ENCODE results near the gene COL15A1.

Gene COL15A1

GRCh38 chr9:99040911-99041582 is 97.3 kb downstream of the COL15A1 start:
- DNase-seq: no peak

- no peak for DNase-seq
Observed at GRCh38 chr9:99041618-99042017, 97.9 kb downstream of the COL15A1 start.

- DNase-seq: no peak
Observed at GRCh38 chr9:99042620-99043019, 98.9 kb downstream of the COL15A1 start.

- DNase-seq: no peak
Observed at GRCh38 chr9:99044827-99045226, 101.1 kb downstream of the COL15A1 start.

- no peak for DNase-seq
Observed at GRCh38 chr9:99046068-99046467, 102.4 kb downstream of the COL15A1 start.

- no peak for DNase-seq
Observed at GRCh38 chr9:99046542-99047071, 102.9 kb downstream of the COL15A1 start.

GRCh38 chr9:99049228-99049627 is 105.5 kb downstream of the COL15A1 start:
- DNase-seq: no peak

GRCh38 chr9:99049641-99050040 is 105.9 kb downstream of the COL15A1 start:
- no peak for DNase-seq

GRCh38 chr9:99050292-99050911 is 106.7 kb downstream of the COL15A1 start:
- DNase-seq: no peak

- DNase-seq: no peak
Observed at GRCh38 chr9:99050924-99051323, 107.2 kb downstream of the COL15A1 start.

- no peak for DNase-seq
Observed at GRCh38 chr9:99051406-99051805, 107.7 kb downstream of the COL15A1 start.

- no peak for DNase-seq
Observed at GRCh38 chr9:99051851-99052250, 108.1 kb downstream of the COL15A1 start.

GRCh38 chr9:99052815-99053715 is 109.4 kb downstream of the COL15A1 start:
- DNase-seq: peak in 1 of 5 donors; percentile 25

- no peak for DNase-seq
Observed at GRCh38 chr9:99054581-99054980, 110.9 kb downstream of the COL15A1 start.

- no peak for DNase-seq
Observed at GRCh38 chr9:99055384-99055783, 111.7 kb downstream of the COL15A1 start.

- DNase-seq: no peak
Observed at GRCh38 chr9:99056186-99056585, 112.5 kb downstream of the COL15A1 start.

- DNase-seq: peak in 1 of 5 donors; percentile 78
Observed at GRCh38 chr9:99056886-99057664, 113.4 kb downstream of the COL15A1 start.

- DNase-seq: peak; percentile 33 to 90 (median 53)
Observed at GRCh38 chr9:99057665-99058625, 114.2 kb downstream of the COL15A1 start.

- peak in 1 of 5 donors; percentile 81 for DNase-seq
Observed at GRCh38 chr9:99058964-99059921, 115.5 kb downstream of the COL15A1 start.

- no peak for DNase-seq
Observed at GRCh38 chr9:99060621-99061020, 116.9 kb downstream of the COL15A1 start.
